Ectodermal cell (in vitro differentiated cells): Measurements from ENCODE around the gene KDM4B.

Experiments
- H3K27ac ChIP-seq: 2 replicates; pipeline ENCODE4 v1.7.0; 2013; ENCODE audit warnings: mild to moderate bottlenecking, low read depth, low read length; ENCODE audit not compliant: insufficient read depth, poor library complexity, severe bottlenecking
- H3K27me3 ChIP-seq: 2 replicates; pipeline ENCODE4 v1.7.0; 2013; ENCODE audit warnings: mild to moderate bottlenecking, low read length; ENCODE audit not compliant: insufficient read depth, control insufficient read depth, poor library complexity, severe bottlenecking
- H3K36me3 ChIP-seq: one replicate; pipeline ENCODE4 v1.7.0; 2013; ENCODE audit warnings: low read length; ENCODE audit not compliant: control insufficient read depth, insufficient read depth
- H3K4me1 ChIP-seq: one replicate; pipeline ENCODE4 v1.7.0; 2013; ENCODE audit warnings: low read length; ENCODE audit not compliant: control insufficient read depth, insufficient read depth
- H3K4me3 ChIP-seq: 2 replicates; pipeline ENCODE4 v1.7.0; 2013; ENCODE audit warnings: low read depth, low read length, control low read depth; ENCODE audit not compliant: insufficient read depth
- H3K9me3 ChIP-seq: 2 replicates; pipeline ENCODE4 v1.7.0; 2013; ENCODE audit warnings: mild to moderate bottlenecking, low read length, moderate library complexity; ENCODE audit not compliant: control insufficient read depth
- WGBS, 2 experiments: methylation state at CpG; one replicate each; pipeline ENCODE4 v1.1.7; 2013; ENCODE audit warnings: missing lambda C conversion rate in 2 of 2; 5-methylcytosine and 5-hydroxymethylcytosine counted together

Gene KDM4B

DNA sequence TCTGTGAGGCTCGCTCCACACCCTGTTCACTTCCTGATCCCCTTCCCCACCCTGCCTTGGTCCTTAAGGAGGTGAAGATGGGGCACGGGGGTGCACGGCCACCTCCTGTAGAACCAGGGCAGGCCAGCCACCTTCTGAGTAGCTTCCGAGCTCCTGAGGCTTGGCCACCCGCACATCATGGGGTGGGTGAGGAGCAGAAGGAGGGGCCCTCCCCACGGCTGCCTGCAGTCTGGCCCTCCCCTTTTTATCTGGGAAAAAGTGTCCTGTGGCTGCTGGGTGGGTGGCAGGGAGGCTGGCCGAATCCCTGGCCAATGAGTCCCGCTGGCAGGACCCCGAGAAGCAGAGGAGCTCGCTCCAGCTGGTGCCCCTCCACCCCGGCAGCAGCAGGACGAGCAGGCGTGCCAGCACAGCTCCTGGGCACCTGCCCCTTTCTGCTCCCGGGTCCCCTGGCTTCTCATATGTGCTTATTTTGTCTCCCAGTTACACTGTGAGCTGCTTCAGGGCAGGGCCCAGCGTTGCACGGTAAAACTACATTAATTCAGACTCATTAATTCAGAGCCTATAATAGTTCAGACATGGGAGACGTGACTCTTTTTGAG, 135.0 kb downstream of the KDM4B start:
- no peak overlapping the region for H3K27ac ChIP-seq

GRCh38 chr19:5104871-5105351, 136.0 kb downstream of the KDM4B start:
- Histone ChIP-seq H3K9me3 (no peaks in the 10 kb centered on the region), H3K4me1 (peaks cover 18% of the 10 kb centered on the region), H3K4me3 (no peak overlapping the region), H3K27ac (no peak overlapping the region), H3K36me3 (peaks cover 10% of the 10 kb centered on the region), H3K27me3 (no peaks in the 10 kb centered on the region)
- WGBS, 2 experiments: 84 to 86% methylated on average over 18 of the region's 18 CpGs

More for the DNA sequence above, 135.0 kb downstream of the KDM4B start:
- Histone ChIP-seq H3K4me3 (no peak overlapping the region), H3K9me3 (no peaks in the 10 kb centered on the region), H3K27me3 (no peaks in the 10 kb centered on the region), H3K4me1 (peaks cover 18% of the 10 kb centered on the region), H3K36me3 (peaks cover 18% of the 10 kb centered on the region)
- 93% methylated on average over 17 of the region's 17 CpGs for WGBS, 2 experiments

- peaks cover 18% of the 10 kb centered on the region for H3K4me1 ChIP-seq
- 93 to 95% methylated on average over 23 of the region's 23 CpGs for WGBS, 2 experiments
- peaks cover 6% of the 10 kb centered on the region for H3K36me3 ChIP-seq
- no peak overlapping the region for H3K4me3 ChIP-seq
- no peak overlapping the region for H3K27ac ChIP-seq
- H3K27me3 ChIP-seq: no peaks in the 10 kb centered on the region
- H3K9me3 ChIP-seq: no peaks in the 10 kb centered on the region
These were observed 137.3 kb downstream of the KDM4B start for GRCh38 chr19:5106191-5106726.

DNA sequence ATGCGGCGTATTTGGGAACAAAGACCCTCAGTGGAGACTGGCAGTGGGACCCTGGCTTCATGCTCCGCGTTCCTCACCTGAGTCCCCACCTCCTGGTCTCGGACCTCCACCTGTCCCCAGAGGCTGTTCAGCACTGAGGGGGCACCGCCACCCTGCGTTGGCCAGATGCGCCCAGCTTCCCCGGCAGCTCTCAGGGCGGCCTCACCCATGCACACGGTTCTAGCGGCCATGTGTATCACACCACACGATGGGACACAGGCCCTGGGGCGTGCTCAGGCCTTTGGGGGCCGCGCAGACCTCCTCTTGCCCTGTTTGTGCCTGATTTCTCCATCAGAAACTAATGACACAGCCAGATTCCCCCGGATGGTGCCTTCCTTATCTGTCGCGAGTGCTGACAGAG, 138.1 kb downstream of the KDM4B start:
- 89 to 90% methylated on average over 19 of the region's 19 CpGs for WGBS, 2 experiments
- Histone ChIP-seq H3K27me3 (no peaks in the 10 kb centered on the region), H3K36me3 (peaks cover 10% of the 10 kb centered on the region), H3K4me1 (peaks cover 18% of the 10 kb centered on the region), H3K27ac (no peak overlapping the region), H3K4me3 (no peak overlapping the region), H3K9me3 (no peaks in the 10 kb centered on the region)

DNA sequence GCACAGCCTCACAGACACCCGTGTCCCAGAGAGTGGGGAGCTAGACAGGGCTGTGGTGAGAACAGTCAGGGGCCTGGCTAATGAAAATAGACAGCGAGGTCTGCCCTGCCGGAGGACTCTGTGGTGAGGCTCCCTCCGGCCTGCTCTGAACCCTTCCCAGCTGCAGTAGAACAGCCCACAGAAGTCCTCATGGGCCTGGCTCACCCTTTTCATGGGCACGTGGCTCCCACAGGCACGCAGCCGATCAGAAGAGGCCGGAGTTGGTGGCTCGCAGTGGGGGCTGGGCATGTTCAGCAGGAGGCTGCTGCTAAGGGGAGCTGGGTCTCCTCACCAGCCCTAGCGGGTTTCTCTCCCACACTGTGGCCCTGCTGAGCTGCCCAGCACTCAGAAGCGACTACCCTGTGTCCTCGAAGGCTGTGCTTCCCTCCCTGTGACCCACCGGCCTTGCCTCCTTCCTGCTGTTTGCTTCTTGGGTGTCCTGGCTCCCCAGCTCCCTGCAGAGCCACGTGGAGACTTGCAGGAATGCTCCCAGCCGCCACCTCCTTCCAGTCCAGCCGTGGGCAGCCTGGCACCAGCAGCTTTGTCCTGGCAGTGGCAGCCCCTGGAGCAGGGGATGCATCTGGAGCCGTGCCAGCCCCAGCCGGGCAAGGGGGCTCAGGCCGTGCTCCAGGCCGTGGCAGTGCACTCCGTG, 138.7 kb downstream of the KDM4B start:
- Histone ChIP-seq H3K4me1 (peaks cover 21% of the 10 kb centered on the region), H3K36me3 (peaks cover 10% of the 10 kb centered on the region), H3K27ac (no peak overlapping the region), H3K9me3 (no peaks in the 10 kb centered on the region), H3K4me3 (no peak overlapping the region), H3K27me3 (no peaks in the 10 kb centered on the region)
- WGBS, 2 experiments: 78 to 81% methylated on average over 21 of the region's 21 CpGs

GRCh38 chr19:5108123-5108596, 139.2 kb downstream of the KDM4B start:
- Histone ChIP-seq H3K9me3 (no peaks in the 10 kb centered on the region), H3K27ac (no peak overlapping the region), H3K27me3 (no peaks in the 10 kb centered on the region), H3K4me1 (peaks cover 27% of the 10 kb centered on the region), H3K4me3 (no peak overlapping the region), H3K36me3 (peaks cover 10% of the 10 kb centered on the region)
- 81 to 83% methylated on average over 12 of the region's 12 CpGs for WGBS, 2 experiments

DNA sequence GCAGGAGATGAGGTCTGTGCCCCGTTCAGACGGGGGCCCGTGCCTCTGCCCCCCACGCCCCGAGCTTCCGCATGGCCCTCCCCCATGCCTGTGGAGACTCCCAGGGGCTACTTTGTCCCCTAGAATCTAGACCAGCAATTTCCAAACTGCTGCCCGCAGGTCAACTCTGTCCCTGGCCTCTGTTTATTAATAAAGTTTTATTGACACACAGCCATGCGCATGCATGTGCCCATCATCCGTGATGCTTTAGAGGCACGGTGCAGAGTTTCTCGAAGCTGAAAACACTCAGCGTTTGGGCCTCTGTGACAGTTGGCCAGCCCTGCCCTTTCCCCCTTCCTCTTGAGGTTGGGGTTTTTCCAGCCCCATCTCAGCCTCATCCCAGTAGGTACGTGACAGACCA, 140.0 kb downstream of the KDM4B start:
- Histone ChIP-seq H3K27me3 (no peaks in the 10 kb centered on the region), H3K4me1 (peaks cover 32% of the 10 kb centered on the region), H3K9me3 (no peaks in the 10 kb centered on the region), H3K4me3 (no peak overlapping the region), H3K27ac (no peak overlapping the region), H3K36me3 (peaks cover 10% of the 10 kb centered on the region)
- WGBS, 2 experiments: 93 to 94% methylated on average over 13 of the region's 13 CpGs

GRCh38 chr19:5109560-5109959, 140.6 kb downstream of the KDM4B start:
- Histone ChIP-seq H3K27me3 (no peaks in the 10 kb centered on the region), H3K36me3 (peaks cover 10% of the 10 kb centered on the region), H3K9me3 (no peaks in the 10 kb centered on the region), H3K4me3 (no peak overlapping the region), H3K27ac (no peak overlapping the region), H3K4me1 (peaks cover 39% of the 10 kb centered on the region)
- 67 to 68% methylated on average over 17 of the region's 17 CpGs for WGBS, 2 experiments

DNA sequence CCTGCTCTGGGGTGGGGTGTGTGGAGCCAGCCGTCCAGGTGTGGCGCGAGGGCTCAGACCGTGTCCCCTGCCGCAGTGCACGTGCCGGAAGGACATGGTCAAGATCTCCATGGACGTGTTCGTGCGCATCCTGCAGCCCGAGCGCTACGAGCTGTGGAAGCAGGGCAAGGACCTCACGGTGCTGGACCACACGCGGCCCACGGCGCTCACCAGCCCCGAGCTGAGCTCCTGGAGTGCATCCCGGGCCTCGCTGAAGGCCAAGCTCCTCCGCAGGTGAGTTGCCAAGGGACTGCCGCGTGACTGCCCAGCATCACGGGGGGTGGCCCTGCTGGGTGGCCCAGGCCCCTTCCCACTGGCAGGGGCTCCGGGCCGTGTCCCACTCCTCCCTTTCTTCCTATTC, 141.6 kb downstream of the KDM4B start:
- Histone ChIP-seq H3K36me3 (peaks cover 5% of the 10 kb centered on the region), H3K4me1 (peaks cover 48% of the 10 kb centered on the region), H3K27me3 (no peaks in the 10 kb centered on the region), H3K9me3 (no peaks in the 10 kb centered on the region), H3K4me3 (no peak overlapping the region), H3K27ac (no peak overlapping the region)
- 95% methylated on average over 27 of the region's 27 CpGs for WGBS, 2 experiments

DNA sequence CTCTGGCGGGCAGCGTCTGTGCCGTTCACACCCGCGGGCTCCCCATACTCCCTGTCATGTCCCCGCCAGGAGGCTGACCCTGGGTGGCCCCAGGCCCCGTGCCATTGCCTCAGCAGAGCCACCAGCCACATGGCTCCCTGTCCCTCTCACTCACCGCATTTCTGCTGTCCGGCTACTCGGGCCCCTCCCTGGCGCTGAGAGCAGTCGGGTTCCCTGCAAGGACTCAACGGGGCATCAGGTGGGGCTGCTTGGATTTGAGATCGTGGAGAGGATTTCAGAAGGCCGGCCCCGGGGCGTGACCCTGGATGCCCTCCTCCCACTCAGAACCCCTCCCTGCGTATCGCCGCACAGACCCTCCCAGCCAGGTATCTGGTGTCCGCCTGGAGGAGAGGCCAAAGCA, 142.1 kb downstream of the KDM4B start:
- Histone ChIP-seq H3K9me3 (no peaks in the 10 kb centered on the region), H3K27me3 (no peaks in the 10 kb centered on the region), H3K36me3 (peaks cover 5% of the 10 kb centered on the region), H3K4me1 (peaks cover 47% of the 10 kb centered on the region), H3K4me3 (no peak overlapping the region), H3K27ac (no peak overlapping the region)
- 95 to 97% methylated on average over 21 of the region's 21 CpGs for WGBS, 2 experiments
